PC-3 (cell line): ENCODE results near the gene CRTAC1. TPM values are rescaled to one million over a fixed set of nuclear protein-coding genes. Genes with fewer than 3 reads are reported as not detected.

Experiments used
- ATAC-seq: fragments of 200-7000 bp; cut with Tn5 transposase; 2 replicates; pipeline ENCODE4 v1.9.1; 2020; ENCODE audit warnings: mild to moderate bottlenecking, moderate library complexity
- BruUV-seq: library from RNA; stranded (reverse); fragments of 400-500 nt; replicated peaks from 2 replicates; lab custom pipeline; 2021; lab: Mats Ljungman, UMichigan
- CTCF ChIA-PET: fragments of 300-600 bp; sonication (Branson Sonifier 250); formaldehyde crosslinking; loops from one replicate; lab custom pipeline; 2022; ENCODE audit warnings: antibody characterized with exemption; lab: Charles Lee
- POLR2A ChIA-PET: fragments of 300-600 bp; sonication (Branson Sonifier 250); formaldehyde crosslinking; loops from one replicate; lab custom pipeline; 2022; ENCODE audit warnings: antibody characterized with exemption; ENCODE audit not compliant: unreplicated experiment; lab: Charles Lee
- DNase-seq: peaks from one replicate; pipeline ENCODE4 v3.0.0-alpha.2; 2015
- H2AFZ ChIP-seq: fragments of 300-600 bp; sonication (generic); 2 replicates; pipeline ENCODE4 v1.6.0; 2016; ENCODE audit warnings: antibody characterized with exemption, low read length
- H3F3A ChIP-seq: fragments of 300-600 bp; sonication (generic); one replicate; pipeline ENCODE4 v1.6.0; 2017; ENCODE audit warnings: antibody characterized with exemption, low read length, control low read depth, mild to moderate bottlenecking; ENCODE audit not compliant: unreplicated experiment
- H3K27ac ChIP-seq: fragments of 300-600 bp; sonication (generic); 2 replicates; pipeline ENCODE4 v1.5.1; 2016; ENCODE audit warnings: mild to moderate bottlenecking, low read length
- H3K27me3 ChIP-seq: fragments of 300-600 bp; sonication (generic); 2 replicates; pipeline ENCODE4 v1.6.1; 2016; ENCODE audit warnings: low read length, mixed read lengths
- H3K36me3 ChIP-seq: fragments of 300-600 bp; sonication (generic); 2 replicates; pipeline ENCODE4 v1.6.1; 2016; ENCODE audit warnings: low read depth, mixed run types, low read length, mixed read lengths
- H3K4me1 ChIP-seq: fragments of 300-600 bp; sonication (generic); 2 replicates; pipeline ENCODE4 v1.5.1; 2016; ENCODE audit warnings: low read length; ENCODE audit not compliant: insufficient read depth
- H3K4me2 ChIP-seq: fragments of 300-600 bp; sonication (generic); 2 replicates; pipeline ENCODE4 v1.6.0; 2016; ENCODE audit warnings: low read length
- H3K4me3 ChIP-seq: fragments of 300-600 bp; sonication (generic); 2 replicates; pipeline ENCODE4 v1.5.1; 2016; ENCODE audit warnings: mild to moderate bottlenecking, low read length, mixed read lengths
- H3K79me2 ChIP-seq: fragments of 300-600 bp; sonication (generic); 2 replicates; pipeline ENCODE4 v1.6.1; 2017; ENCODE audit warnings: low read length, mixed read lengths
- H3K9ac ChIP-seq: fragments of 300-600 bp; sonication (generic); 2 replicates; pipeline ENCODE4 v1.6.0; 2016; ENCODE audit warnings: mild to moderate bottlenecking, low read length
- H3K9me2 ChIP-seq: fragments of 300-600 bp; sonication (generic); replicated peaks from 2 replicates; pipeline ENCODE4 v1.6.1; 2016; ENCODE audit warnings: mixed run types, low read length, mixed read lengths
- H3K9me3 ChIP-seq: fragments of 300-600 bp; sonication (generic); 2 replicates; pipeline ENCODE4 v1.6.1; 2016; ENCODE audit warnings: low read length, mixed read lengths
- H4K20me1 ChIP-seq: fragments of 300-600 bp; sonication (generic); 2 replicates; pipeline ENCODE4 v1.6.1; 2016; ENCODE audit warnings: low read length, mixed read lengths
- CTCF ChIP-seq: fragments of 300-600 bp; sonication (generic); conservative IDR thresholded peaks from 2 replicates; pipeline ENCODE4 v1.5.1; 2017; ENCODE audit warnings: antibody characterized with exemption, low read depth, mild to moderate bottlenecking, low read length
- EZH2 ChIP-seq: fragments of 300-600 bp; sonication (generic); IDR thresholded peaks from one replicate; pipeline ENCODE4 v1.6.1; 2017; ENCODE audit warnings: antibody characterized with exemption, mild to moderate bottlenecking, low read length; ENCODE audit not compliant: unreplicated experiment
- EZH2phosphoT487 ChIP-seq: fragments of 300-600 bp; sonication (generic); IDR thresholded peaks from 2 replicates; pipeline ENCODE4 v1.6.1; 2018; ENCODE audit warnings: mild to moderate bottlenecking, antibody characterized with exemption, low read length, borderline replicate concordance
- intact Hi-C: fragments of 100-400 bp; cut with micrococcal nuclease; formaldehyde crosslinking; loops from 2 replicates; pipeline ENCODE4 v1.9.0; 2023
- total RNA-seq: library from RNA; depleted of rRNA; stranded (reverse); fragments of >200 nt; gene quantifications from 2 replicates; pipeline ENCODE4 v1.2.3, GENCODE V29; 2014

The CRTAC1 gene
- total RNA-seq, 1 experiment from 2014 or later = not detected

- H3F3A ChIP-seq = no peaks in the 10 kb centered on the region
- H2AFZ ChIP-seq = 0 out of 2 replicates have a peak overlapping the region, but pooled peaks have one; percentile 38
- H3K27ac ChIP-seq = no peak overlapping the region
- H3K79me2 ChIP-seq = no peaks in the 10 kb centered on the region
- H3K27me3 ChIP-seq = no peaks in the 10 kb centered on the region
- peak overlapping the region; percentile 49; the same call in 1 of the 2 replicates for H3K4me2 ChIP-seq
- H3K4me3 ChIP-seq = no peak overlapping the region
- H3K4me1 ChIP-seq = peaks cover 11% of the 10 kb centered on the region
- H3K9me3 ChIP-seq = no peaks in the 10 kb centered on the region
- H3K9ac ChIP-seq = no peak overlapping the region
- TF ChIP-seq EZH2 = no peak
- no peak for TF ChIP-seq EZH2phosphoT487
- TF ChIP-seq CTCF = no peak
- ATAC-seq (peak; percentile 60), DNase-seq (peak; percentile 36)
- ChIA-PET POLR2A (no interaction called here), CTCF (no interaction called here)
- no TSS peak for BruUV-seq
- intact Hi-C loops = no loop called here
- H3K36me3 ChIP-seq = no peaks in the 10 kb centered on the region
- H4K20me1 ChIP-seq = no peaks in the 10 kb centered on the region
- H3K9me2 ChIP-seq = no peaks in the 10 kb centered on the region
These were observed 208.1 kb downstream of the CRTAC1 start for GRCh38 chr10:97822261-97822687.

- H3F3A ChIP-seq = no peaks in the 10 kb centered on the region
- no peaks in the 10 kb centered on the region for H3K36me3 ChIP-seq
- ChIA-PET CTCF (no interaction called here), POLR2A (no interaction called here)
- no peak overlapping the region for H2AFZ ChIP-seq
- H3K4me1 ChIP-seq = peaks cover 11% of the 10 kb centered on the region
- no peak overlapping the region for H3K27ac ChIP-seq
- H3K4me2 ChIP-seq = no peak overlapping the region
- ATAC-seq = no peak
- H3K9me3 ChIP-seq = no peaks in the 10 kb centered on the region
- intact Hi-C loops = no loop called here
- H3K4me3 ChIP-seq = no peak overlapping the region
- H4K20me1 ChIP-seq = no peaks in the 10 kb centered on the region
- H3K9ac ChIP-seq = no peak overlapping the region
- TF ChIP-seq EZH2phosphoT487 (no peak), EZH2 (no peak), CTCF (no peak)
- H3K79me2 ChIP-seq = no peaks in the 10 kb centered on the region
- no peaks in the 10 kb centered on the region for H3K27me3 ChIP-seq
- DNase-seq = no peak
- no peaks in the 10 kb centered on the region for H3K9me2 ChIP-seq
- BruUV-seq = no TSS peak
These were observed 208.9 kb downstream of the CRTAC1 start for GRCh38 chr10:97821308-97822038.

GRCh38 chr10:97820096-97820704 lies 210.2 kb downstream of the CRTAC1 start:
- no peak for ATAC-seq
- no peaks in the 10 kb centered on the region for H3K27me3 ChIP-seq
- no peak for DNase-seq
- H3K36me3 ChIP-seq = no peaks in the 10 kb centered on the region
- no peak for TF ChIP-seq CTCF
- no peak for TF ChIP-seq EZH2phosphoT487
- TF ChIP-seq EZH2 = no peak
- H3K4me2 ChIP-seq = no peak overlapping the region
- no peak overlapping the region for H3K9ac ChIP-seq
- no peak overlapping the region for H2AFZ ChIP-seq
- peaks cover 11% of the 10 kb centered on the region for H3K4me1 ChIP-seq
- no TSS peak for BruUV-seq
- no peak overlapping the region for H3K27ac ChIP-seq
- H3K9me2 ChIP-seq = no peaks in the 10 kb centered on the region
- intact Hi-C loops = no loop called here
- no peaks in the 10 kb centered on the region for H3K9me3 ChIP-seq
- POLR2A ChIA-PET = no interaction called here
- H3K4me3 ChIP-seq = no peak overlapping the region
- CTCF ChIA-PET = no interaction called here
- no peaks in the 10 kb centered on the region for H3F3A ChIP-seq
- no peaks in the 10 kb centered on the region for H4K20me1 ChIP-seq
- H3K79me2 ChIP-seq = no peaks in the 10 kb centered on the region
